ENCODE data around the gene PTPN22.
"Not testable (repeated sequence)": the region's sequence is repeated elsewhere in the genome, so short reads cannot be mapped to it uniquely, and the experiment has no call there.

Gene PTPN22

DNA sequence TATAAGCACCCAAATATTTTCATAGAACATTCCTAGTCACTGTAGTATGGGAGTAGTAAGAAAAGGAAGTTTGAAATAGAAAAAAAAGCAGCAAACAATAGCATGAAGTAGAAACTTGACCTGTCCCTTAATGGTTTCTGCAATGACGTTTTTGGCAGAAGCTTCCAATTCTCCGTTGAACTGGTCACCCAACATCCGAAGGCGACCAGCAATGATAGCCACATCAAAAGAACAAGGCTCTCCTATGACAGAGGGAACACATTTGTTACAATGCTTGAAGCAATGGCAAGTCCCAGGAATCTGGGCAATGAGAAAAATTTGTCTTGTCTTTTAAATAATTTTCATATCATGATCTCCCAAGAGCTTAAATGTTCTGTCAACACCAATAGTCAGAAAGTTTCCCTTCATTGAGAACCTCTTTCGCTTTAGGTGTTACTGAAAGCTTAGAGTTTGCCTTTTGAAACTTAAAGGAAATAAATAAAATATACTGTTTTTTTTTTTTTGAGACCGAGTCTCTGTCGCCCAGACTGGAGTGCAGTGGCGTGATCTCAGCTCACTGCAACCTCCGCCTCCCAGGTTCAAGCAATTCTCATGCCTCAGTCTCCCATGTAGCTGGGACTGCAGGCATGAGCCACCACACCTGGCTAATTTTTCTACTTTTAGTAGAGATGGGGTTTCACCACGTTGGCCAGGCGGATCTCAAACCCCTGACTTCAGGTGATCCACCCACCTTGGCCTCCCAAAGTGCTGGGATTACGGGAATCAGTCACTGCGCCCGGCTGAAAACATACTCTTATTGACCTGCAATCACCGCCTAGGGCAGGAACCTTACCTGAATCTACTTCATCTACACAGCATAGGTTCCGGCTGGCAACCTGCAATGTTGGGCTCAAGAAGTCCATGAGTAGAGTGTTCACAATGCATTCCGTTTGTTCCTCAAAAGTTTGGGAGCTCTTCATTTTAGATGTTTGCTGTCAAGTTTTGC lies 15.2 kb upstream of the PTPN22 start:
- DNase-seq, result no peak

DNA sequence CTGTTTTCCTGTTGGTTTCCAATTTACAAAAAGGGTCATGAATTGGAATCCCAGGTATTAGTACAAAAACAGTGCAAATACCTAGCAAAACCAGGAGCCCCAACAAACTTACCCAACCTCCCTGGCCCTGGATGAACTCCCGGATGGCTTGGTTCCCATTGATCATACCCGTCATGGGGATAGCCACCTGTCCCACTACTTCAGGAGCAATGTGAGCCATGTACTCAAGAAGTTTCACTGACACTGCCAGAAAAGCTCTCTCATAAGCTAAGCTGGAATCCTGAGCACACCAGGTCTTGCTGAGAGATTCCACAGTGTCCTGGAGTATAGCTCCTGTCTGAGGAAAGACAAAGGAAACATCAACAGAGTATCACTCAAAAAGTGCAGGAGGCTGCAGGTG lies 10.1 kb upstream of the PTPN22 start:
- no peak for DNase-seq

DNA sequence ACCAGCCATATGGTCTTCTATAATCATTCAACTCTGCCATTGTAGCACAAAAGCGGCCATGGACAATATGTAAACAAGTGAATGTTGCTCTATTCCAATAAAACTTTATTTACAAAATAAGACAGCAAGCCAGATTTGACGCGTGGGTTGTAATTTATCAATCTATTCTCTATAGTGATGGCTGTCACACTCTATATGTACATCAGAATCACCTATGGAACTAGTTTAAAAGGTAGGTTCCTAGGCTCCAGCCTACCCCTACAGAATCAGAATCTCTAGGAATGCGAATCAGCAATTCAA lies 8.2 kb upstream of the PTPN22 start:
- DNase-seq, result no peak

DNA sequence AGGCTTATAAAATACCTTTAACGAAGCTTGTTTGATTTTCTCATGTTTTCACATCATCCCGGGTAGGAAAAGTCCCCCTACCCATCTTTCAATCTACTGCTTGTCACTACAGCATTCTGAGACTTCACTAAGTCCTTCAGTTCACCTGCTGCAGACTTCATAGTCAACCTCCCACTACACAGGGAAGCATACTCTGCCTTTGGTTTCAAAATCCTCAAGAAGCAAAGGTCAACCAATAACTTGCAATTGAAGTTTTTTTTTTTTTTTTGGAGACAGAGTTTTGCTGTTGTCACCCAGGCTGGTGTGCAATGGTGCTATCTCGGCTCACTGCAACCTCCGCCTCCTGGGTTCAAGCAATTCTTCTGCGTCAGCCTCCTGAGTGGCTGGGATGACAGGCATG lies 4.7 kb upstream of the PTPN22 start:
- DNase-seq, result no peak

DNA sequence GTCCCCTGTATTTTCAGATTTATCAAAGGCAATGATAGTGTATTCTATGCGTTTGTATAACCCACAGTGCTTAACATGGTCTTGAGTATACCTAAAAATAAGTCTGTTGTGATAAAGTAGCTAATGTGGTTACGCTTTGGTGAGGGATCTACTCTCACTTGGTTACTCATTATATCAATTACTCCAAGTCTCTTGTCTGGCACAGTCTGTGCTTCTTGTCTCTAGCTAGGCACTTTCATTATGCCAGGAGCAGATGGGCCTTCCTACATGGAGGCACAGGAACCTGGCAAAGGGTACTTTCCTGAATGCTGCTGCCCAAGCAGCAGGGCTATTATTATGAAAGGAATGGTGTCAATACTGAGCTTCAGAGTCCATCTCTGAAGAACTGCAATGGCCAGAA lies 4.2 kb upstream of the PTPN22 start:
- no peak for DNase-seq

DNA sequence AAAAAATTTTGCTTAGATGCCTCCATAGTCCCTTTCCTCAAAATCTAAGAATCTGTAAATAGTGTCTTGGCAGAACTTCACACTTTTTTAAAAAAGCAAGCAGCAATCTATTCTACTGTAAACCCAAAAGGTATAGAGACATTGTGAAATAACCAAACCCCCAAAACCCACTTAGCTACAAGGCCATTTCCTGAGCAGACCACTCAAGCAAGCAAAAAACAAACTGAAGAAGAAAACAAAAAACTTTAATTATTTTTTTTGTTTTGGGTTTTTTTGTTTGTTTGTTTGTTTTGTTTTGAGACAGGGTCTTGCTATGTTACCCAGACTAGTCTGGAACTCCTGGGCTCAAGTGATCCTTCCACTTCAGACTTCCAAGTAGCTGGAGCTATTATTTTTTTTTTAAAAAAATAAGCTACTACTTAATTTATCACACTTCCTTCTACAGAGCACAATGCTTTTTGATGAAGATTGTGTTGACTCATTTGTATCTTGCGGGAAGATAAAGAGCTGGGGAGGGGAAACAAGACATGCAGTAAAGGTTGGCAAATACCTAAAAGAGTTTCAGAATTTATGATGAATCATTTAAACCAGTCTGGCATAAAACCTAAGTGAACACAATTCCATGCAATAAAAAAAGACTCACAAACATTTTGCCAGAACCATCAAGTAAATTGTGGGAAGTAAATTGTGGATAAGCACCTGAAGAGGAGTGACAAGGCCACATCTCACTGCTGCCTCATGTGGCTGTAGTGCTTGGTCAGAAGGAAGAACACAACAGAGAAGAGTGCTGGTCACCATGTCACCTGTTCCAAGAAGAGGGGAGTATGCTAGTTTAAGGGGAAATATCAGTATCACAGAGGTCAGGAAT lies 2.7 kb upstream of the PTPN22 start:
- DNase-seq, result peak; percentile 59

DNA sequence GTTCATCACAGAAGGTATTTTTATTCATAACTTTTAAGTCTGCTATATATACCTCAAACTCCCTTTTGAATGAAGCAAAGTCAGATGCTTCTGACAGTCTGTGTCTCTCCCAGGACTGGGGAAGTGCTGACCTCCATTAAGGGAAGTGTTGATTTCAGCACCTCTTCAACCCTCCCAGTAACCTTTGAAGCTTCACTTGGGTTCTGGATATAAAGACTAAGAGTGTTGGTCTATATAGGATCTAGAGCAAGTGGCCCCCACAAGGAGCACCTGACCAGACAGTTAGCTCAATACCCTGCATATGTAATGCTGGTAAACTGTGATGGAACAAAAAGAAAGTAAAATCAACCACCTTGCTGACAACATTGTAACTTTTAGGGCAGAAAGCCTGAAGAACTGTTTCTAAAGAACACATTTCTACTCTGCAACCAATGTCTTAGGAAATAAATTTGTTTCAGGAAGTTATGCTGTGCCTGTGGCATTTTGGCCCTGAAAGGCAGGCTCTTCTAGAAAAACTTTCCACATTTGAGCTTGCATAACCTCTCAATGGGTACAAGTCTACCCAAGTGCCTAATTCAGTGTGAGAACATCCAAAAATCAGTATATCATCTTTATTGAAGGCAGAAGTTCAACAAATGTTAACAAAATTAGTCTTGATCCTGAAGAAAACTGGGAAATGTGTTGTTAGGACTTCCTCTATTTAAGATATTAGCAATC lies 865 bp upstream of the PTPN22 start:
- peak; percentile 77 for DNase-seq

DNA sequence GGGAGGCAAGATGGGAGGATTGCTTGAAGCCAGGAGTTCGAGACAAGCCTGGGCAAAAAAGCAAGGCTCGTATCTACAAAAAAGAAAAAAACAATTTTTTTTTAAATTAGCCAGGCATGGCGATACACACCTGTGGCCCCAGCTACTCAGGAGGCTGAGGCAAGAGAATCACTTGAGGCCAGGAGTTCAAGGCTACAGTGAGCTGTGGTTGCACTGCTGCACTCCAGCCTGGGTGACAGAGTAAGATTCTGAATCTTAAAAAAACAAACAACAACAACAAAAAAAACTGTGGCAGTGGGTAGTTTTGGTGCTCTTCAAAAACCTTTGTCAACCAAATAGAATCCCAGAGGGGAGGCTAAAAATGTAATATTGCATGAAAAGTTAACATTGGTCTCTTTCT lies 734 bp downstream of the PTPN22 start:
- DNase-seq, result no peak

DNA sequence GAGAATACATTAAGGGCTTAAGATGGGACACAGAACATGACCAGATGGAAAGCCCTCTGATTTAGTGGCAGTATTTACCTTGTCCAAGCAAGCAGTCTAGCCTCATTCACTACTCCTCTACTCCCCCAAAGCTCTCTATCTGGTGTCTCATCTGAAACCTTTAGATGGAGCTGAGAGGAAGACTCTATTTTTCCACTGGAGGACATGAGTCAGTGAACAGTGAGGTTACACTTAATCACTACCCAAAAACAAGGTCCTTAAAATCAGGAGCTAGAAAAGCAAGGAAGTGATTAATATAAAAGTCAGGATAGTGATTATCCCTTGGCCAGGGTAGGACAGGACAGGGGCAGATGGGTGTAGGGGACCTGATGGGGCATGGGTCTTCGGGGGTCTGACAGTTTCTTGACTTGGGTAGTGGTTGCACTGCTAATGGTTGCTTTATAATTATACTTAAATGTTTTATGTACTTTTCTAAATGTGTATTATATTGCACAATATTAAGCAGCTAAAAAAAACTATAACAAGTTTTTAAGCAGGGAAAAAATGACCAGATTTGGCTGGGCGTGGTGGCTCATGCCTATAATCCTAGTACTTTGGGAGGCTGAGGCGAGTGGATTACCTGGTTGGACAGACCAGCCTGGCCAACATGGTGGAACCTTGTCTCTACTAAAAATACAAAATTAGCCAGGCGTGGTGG lies 3.0 kb downstream of the PTPN22 start:
- no peak for DNase-seq

DNA sequence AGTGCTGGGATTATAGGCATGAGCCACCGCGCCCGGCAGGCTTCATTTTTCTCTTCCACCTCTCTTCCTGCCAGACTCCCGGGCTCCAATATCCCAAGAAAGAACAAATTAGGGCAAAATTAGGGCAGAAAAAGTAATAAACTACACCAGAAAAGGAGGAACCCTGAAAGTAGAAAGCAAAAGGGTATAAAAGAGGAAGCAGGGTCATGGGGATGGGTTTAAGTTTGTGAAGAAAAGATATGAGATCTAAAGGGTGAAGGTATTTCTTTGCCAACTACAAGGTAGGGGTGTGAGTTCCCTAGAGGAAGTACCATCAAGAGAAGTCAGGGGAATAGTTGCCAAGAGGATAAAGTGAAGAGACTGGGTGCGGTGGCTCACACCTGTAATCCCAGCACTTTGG lies 9.9 kb downstream of the PTPN22 start:
- peak; percentile 75 for DNase-seq

DNA sequence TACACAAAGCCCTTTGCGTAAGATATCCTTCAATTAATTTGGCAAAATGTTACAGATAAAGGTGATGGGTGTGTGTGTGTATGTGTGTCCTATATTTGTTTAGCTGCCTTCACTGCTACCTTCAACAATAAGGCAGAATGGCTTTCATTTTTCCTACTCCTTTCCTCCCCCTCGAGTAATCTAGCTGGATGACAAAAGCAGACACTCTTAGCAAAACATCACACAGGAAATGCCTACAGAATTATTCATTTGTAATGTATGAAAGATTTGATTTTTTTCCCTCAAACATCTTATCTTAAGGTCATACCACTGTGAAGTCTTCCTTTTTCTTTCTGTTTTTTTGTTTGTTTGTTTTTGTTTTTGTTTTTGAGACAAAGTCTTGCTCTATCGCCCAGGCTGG lies 10.6 kb downstream of the PTPN22 start:
- DNase-seq, result no peak

DNA sequence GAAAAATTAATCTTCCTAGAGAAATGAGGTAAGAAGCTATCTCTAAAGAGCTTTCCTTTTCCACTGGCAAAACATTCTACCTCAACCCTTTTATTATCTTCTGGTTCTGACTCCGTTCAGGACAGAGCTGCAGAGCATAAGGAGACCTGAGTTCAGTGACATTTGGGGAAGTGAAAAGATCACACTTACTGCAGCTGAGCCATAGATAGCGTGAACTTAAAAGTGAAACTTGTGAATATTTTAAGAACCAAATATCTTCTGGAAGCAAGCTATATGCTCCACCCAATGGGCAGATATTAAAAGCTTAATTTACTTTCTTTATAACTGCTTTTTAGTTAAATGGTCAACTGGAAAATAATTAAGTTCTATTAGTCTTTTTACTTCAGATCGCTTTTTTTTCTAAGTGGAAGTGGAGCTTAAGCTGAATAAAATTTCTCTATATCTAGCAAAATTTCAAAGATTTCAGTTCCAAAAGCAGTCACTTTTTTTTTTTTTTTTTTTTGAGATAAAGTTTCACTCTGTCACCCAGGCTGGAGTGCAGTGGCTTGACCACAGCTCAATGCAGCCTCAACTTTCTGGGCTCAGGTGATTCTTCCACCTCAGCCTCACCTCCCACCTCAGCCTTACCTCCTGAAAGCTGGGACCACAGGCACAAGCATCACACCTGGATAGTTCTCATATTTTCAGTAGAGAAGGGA lies 11.9 kb downstream of the PTPN22 start:
- peak; percentile 87 for DNase-seq

DNA sequence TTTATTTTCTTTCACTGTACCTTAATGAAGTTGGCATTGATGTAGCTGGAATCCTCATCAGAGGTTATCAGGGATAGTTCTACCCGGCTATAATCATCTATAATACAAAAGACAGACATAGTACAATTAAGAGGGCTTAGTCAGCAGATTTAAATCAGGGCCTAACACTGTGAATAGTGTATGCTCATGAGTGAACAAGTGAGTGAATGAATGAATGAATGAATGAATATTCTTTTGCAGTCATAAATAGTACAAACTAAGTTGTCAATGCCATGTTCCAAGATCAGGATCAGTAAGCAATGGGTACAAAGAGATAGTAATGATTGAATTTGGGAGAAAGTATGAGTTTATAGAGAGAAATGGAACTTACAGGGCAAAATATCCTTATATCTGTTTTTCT lies 12.5 kb downstream of the PTPN22 start:
- DNase-seq, result no peak

DNA sequence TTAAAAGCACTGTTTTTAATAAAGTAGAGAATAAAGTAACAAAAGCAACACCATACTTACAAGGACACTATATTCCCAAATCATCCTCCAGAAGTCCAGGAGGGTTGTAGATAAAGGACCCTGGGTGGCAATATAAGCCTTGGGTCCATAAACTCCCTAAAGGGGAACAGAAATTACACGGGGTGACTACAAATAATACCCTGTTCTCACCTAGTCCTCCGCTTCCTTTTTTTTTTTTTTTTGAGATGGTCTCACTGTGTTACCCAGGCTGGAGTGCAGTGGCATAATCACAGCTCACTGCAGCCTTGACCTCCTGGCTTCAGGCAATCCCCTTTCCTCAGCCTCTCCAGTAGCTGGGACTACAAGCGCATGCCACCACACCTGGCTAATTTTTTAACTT lies 13.1 kb downstream of the PTPN22 start:
- DNase-seq, result peak; percentile 52

DNA sequence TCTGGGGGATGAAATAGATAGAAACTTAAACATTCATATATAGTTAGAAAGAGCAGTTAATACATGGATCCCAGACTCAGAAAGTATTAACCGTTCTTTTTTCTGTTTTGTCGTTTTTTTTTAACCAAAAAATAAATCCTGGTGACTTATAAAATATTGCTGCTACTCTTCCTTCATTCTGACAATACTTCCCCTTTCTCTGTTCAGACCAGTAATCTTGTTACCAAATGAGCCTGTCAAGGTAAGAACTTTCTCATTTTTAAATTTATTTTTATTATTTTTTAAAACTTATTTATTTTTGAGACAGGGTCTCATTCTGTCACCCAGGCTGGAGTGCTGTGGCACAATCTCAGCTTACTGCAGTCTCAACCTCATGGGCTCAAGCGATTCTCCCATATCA lies 13.7 kb downstream of the PTPN22 start:
- peak; percentile 34 for DNase-seq

DNA sequence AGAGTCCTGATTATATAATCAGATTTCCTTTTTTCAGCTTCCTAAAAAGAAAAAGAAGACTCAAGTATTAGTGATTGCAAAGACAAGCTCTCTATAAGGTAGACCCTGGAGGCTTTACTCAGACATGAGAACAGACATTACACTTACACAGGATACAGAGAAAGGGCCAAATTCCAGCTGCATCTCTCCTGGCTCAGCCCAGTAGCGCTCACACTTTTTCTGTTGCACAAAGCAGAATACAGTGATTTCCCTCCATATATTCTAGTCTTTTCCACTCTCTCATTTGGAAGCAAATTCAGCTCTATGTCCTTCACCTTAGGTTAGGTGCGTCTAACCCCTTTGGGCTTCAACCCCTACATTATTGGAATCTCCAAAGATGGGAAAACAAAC lies 15.1 kb downstream of the PTPN22 start:
- DNase-seq, result no peak

DNA sequence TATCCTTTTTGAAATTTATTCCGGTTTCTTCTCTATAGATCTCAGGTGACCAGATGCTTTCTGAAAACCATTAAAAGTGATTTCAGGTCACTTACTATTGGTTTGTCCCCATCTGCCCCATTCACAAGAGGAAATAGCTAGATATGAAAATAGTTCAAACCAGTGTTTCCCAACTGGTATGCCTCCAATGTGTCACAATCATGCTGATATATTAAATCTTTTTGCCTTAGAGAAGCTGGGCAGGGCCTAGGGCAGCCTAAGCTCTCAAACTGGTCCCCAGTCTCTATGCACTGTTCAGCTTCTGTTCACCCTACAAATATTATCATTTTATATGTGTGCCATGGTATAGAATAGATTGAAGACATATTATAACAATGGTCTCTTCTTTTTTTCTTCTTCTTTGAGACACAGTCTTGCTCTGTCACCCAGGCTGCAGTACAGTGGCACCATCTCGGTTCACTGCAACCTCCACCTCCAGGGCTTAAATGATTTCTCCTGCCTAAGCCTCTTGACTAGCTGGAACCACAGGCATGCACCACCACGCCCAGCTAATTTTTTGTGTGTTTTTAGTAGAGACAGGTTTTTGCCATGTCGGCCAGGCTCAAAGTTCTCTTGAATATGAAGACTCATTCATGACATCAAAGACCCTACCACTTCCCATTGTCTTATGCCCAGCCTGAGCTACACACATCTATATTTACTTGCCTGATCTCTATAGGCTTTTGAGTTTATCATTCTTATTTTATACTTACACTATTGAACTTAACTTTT lies 15.7 kb downstream of the PTPN22 start:
- peak; percentile 46 for DNase-seq

DNA sequence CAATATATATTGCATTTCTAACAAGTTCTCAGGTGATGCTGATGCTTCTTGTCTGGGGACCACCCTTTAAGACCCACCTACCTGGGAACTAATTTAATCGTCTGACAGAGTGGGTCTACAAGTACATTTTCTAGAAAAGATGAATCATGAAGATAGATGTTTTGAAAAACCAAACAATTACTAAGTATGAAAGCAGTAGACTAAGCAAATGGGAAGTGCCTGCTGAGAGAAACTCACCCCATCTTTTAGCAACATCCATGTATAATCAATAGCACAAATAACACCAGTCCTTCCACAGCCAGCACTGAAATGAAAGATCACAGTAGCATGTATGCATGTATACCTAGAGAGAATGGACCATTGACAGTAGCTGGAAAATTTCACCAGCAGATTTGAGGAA lies 17.3 kb downstream of the PTPN22 start:
- no peak for DNase-seq

DNA sequence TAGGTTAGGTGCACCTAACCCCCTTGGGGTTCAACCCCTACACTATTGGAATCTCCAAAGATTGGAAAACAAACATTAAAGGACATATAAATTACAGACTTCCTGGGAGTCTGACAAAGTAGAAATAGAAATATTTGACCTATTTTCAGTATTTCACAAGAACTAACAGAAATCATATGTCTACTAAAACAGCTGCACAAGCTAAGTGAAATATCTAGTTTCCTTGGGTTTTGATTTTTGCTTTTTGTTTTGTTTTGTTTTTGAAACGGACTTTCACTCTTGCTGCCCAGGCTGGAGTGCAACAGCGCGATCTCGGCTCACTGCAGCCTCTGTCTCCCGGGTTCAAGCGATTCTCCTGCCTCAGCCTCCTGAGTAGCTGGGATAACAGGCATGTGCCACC lies 18.8 kb downstream of the PTPN22 start:
- DNase-seq, result not testable (repeated sequence)

DNA sequence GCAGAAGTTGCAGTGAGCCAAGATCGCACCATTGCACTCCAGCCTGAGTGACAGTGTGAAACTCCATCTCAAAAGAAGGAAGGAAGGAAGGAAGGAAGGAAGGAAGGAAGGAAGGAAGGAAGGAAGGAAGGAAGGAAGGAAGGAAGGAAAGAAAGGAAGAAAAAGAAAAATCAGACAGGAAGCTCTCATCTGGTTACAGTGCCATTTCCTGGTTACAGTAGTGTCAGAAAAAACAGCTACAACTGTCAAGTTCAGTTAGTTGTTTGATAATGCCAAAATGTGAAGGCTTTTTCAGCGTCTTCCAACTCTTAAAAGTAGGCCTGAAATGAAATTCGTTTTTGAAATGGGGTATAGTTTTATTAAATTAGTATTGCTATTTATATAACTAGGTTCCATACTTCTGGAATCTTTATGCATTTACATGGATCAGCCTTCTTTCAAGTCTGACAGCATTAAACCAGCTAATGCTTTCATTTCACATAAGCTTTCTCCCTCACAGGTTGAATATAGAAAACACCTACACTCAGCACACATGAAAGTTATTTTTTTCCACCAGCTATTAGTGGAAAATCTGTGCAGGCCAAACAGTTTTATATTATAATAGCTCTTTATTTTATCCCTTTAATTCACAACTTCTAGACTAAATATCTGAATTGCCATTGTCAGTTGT lies 21.2 kb downstream of the PTPN22 start:
- DNase-seq, result no peak

DNA sequence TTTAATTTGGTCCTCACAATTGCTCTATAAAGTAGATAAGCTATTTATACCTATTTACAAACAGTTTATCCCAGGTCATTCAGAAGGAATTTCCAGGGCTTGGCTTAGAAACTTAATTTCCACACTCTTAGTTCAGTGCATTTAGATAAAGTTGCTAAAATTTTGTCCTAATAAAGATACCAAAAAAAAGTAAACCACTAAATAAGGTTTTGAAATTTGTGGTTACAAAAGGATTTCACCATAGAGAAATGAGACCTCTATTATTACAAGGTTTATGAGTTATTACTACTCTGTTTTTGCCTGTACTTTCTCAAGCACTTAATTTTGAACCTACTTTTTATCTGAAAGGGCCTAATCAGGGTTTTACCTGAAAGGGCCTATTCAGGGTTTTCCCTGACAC lies 22.4 kb downstream of the PTPN22 start:
- DNase-seq, result peak; percentile 39
